ENCODE results near the gene KCNG1. TPM values are rescaled to one million over a fixed set of nuclear protein-coding genes. Genes with fewer than 3 reads are reported as not detected.

Gene KCNG1
- total RNA-seq, 1 donor from 2014 or later = 0.30 TPM

- DNase-seq = no peak
- H3K36me3 ChIP-seq = no peaks in the 10 kb centered on the region
- intact Hi-C loops (cut with micrococcal nuclease) = no loop called here
- TF ChIP-seq, protein P1, sequence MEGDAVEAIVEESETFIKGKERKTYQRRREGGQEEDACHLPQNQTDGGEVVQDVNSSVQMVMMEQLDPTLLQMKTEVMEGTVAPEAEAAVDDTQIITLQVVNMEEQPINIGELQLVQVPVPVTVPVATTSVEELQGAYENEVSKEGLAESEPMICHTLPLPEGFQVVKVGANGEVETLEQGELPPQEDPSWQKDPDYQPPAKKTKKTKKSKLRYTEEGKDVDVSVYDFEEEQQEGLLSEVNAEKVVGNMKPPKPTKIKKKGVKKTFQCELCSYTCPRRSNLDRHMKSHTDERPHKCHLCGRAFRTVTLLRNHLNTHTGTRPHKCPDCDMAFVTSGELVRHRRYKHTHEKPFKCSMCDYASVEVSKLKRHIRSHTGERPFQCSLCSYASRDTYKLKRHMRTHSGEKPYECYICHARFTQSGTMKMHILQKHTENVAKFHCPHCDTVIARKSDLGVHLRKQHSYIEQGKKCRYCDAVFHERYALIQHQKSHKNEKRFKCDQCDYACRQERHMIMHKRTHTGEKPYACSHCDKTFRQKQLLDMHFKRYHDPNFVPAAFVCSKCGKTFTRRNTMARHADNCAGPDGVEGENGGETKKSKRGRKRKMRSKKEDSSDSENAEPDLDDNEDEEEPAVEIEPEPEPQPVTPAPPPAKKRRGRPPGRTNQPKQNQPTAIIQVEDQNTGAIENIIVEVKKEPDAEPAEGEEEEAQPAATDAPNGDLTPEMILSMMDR (IDR thresholded peaks at IDR 0.05; ENCODE audit: borderline replicate concordance) = no peak
- no peak overlapping the region for H3K27ac ChIP-seq (replicated peaks)
- peaks cover 3% of the 10 kb centered on the region for H3K4me1 ChIP-seq
- peaks cover 65% of the 10 kb centered on the region for H3K27me3 ChIP-seq (ENCODE audit: low read depth)
- H3K9me3 ChIP-seq (replicated peaks) = no peaks in the 10 kb centered on the region
- no peak overlapping the region for H3K4me3 ChIP-seq
These were observed 30.6 kb downstream of the KCNG1 start for GRCh38 chr20:50992336-50992732.

DNA sequence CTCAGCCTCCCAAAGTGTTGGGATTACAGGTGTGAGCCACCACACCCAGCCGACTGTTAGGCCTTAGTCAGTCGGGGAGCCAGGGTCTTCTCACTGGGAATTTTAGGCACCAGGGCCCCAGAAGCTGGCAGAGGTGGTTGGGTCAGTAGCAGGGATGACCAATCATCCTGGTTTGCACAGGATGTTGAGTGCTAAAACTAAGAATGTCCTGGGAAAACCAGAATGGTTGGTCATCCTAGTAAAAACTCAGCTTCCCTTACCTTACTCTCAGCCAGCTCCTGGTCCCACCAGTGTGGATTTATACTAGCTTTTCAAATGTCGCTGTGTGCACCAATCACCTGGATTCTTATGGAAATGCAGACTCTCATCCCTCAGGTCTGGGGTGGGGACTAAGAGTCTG, 31.8 kb downstream of the KCNG1 start:
- DNase-seq = no peak
- Histone ChIP-seq H3K4me3 (no peak overlapping the region), H3K27ac (replicated peaks) (no peak overlapping the region), H3K27me3 (ENCODE audit: low read depth) (peaks cover 66% of the 10 kb centered on the region), H3K36me3 (no peaks in the 10 kb centered on the region), H3K9me3 (replicated peaks) (no peaks in the 10 kb centered on the region), H3K4me1 (peaks cover 3% of the 10 kb centered on the region)
- TF ChIP-seq, protein P1 (IDR thresholded peaks at IDR 0.05; ENCODE audit: borderline replicate concordance) = no peak
- intact Hi-C loops (cut with micrococcal nuclease) = no loop called here

GRCh38 chr20:50987493-50988210, 35.3 kb downstream of the KCNG1 start:
- H3K9me3 ChIP-seq (replicated peaks) = no peaks in the 10 kb centered on the region
- peaks cover 89% of the 10 kb centered on the region for H3K27me3 ChIP-seq (ENCODE audit: low read depth)
- no peak overlapping the region for H3K27ac ChIP-seq (replicated peaks)
- TF ChIP-seq, protein P1 (IDR thresholded peaks at IDR 0.05; ENCODE audit: borderline replicate concordance) = peak; percentile 90
- intact Hi-C loops (cut with micrococcal nuclease) = no loop called here
- H3K36me3 ChIP-seq = no peaks in the 10 kb centered on the region
- H3K4me3 ChIP-seq = no peak overlapping the region
- DNase-seq = no peak
- peaks cover 3% of the 10 kb centered on the region for H3K4me1 ChIP-seq

DNA sequence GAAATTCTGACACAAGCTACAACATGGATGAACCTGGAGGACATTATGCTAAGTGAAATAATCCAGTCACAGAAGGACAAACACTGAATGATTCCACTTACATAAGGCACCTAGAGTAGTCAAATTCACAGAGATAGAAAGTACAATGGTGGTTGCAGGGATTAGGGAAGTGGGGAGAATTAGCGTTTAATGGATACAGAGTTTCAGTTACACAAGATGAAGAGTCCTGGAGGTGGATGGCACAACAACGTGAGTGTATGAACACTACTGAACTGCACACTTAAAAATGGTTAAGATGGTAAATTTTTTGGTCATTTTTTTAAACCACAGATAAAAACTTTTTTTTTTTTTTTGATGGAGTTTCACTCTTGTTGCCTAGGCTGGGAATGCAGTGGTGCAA, 39.6 kb downstream of the KCNG1 start:
- peaks cover 9% of the 10 kb centered on the region for H3K4me1 ChIP-seq
- H3K4me3 ChIP-seq = no peak overlapping the region
- H3K27ac ChIP-seq (replicated peaks) = no peak overlapping the region
- TF ChIP-seq, protein P1 (IDR thresholded peaks at IDR 0.05; ENCODE audit: borderline replicate concordance) = no peak
- DNase-seq = no peak
- intact Hi-C loops (cut with micrococcal nuclease) = loop anchor here (5.0 kb wide), 1 partner anchor 329 kb away; no protein-coding TSS in a partner anchor
- H3K9me3 ChIP-seq (replicated peaks) = no peaks in the 10 kb centered on the region
- H3K36me3 ChIP-seq = no peaks in the 10 kb centered on the region
- peaks cover 89% of the 10 kb centered on the region for H3K27me3 ChIP-seq (ENCODE audit: low read depth)

- H3K36me3 ChIP-seq = no peaks in the 10 kb centered on the region
- no peaks in the 10 kb centered on the region for H3K9me3 ChIP-seq (replicated peaks)
- peaks cover 6% of the 10 kb centered on the region for H3K4me1 ChIP-seq
- TF ChIP-seq, protein P1 (IDR thresholded peaks at IDR 0.05; ENCODE audit: borderline replicate concordance) = no peak
- H3K27me3 ChIP-seq (ENCODE audit: low read depth) = peaks cover 94% of the 10 kb centered on the region
- H3K27ac ChIP-seq (replicated peaks) = no peak overlapping the region
- H3K4me3 ChIP-seq = no peak overlapping the region
- no peak for DNase-seq
- intact Hi-C loops (cut with micrococcal nuclease) = loop anchor here (5.0 kb wide), 1 partner anchor 330 kb away; no protein-coding TSS in a partner anchor
These were observed 40.5 kb downstream of the KCNG1 start for GRCh38 chr20:50982363-50982762.
